Measurements from ENCODE around the gene PDSS1.
"Not testable (repeated sequence)": the region's sequence is repeated elsewhere in the genome, so short reads cannot be mapped to it uniquely, and the experiment has no call there.

Gene PDSS1, protein sequence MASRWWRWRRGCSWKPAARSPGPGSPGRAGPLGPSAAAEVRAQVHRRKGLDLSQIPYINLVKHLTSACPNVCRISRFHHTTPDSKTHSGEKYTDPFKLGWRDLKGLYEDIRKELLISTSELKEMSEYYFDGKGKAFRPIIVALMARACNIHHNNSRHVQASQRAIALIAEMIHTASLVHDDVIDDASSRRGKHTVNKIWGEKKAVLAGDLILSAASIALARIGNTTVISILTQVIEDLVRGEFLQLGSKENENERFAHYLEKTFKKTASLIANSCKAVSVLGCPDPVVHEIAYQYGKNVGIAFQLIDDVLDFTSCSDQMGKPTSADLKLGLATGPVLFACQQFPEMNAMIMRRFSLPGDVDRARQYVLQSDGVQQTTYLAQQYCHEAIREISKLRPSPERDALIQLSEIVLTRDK
- 3.1 to 6.5 reads per million in 2 donors for total RNA-seq

GRCh38 chr10:26697163-26697921 is at the start of gene PDSS1:
PDSS1 (plus strand) TSS chr10:26697701; CDS start chr10:26697712, 11 bp downstream.
- DNase-seq, result peak; percentile 29 to 80 (median 47)

DNA sequence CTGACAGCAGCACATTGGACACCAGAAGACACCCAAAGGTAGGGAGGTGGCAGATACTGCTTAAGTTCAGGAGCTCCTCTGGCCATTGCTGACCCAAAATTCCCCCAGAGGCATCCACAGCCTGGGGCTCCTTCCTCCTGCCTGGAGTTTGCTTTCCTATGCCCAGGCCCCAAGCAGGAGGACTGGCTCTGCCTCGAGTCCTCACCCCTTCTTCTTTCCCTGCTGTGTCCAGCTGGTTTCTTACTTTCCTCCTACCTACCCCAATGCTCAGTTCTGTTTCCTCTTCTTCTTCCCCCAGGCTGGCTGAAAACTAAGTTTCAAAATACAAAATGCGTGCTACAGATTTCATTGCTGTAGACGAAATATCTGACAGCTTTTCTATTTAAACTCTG is 49.3 kb upstream of the PDSS1 start:
- DNase-seq, result not testable (repeated sequence)

- DNase-seq, result no peak
These were observed 47.1 kb upstream of the PDSS1 start for GRCh38 chr10:26650406-26650805.

DNA sequence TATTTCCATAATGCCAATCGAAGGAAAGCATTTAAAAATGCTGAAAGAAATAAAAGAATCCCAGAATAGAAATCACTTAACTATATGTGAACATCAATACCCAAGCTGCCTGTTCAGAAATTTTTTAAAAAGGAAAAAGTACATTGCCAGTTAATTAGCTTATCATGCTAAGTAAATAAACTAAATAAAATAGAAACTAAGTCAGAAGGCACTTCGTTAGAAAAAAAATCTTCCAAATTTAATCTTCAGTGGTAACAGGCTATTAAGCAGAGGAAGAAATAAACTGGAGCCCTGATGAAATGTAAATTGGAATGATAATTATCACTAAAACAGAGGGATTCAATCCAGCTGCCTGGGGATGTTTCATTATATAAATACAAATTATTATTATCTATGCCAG is 46.0 kb upstream of the PDSS1 start:
- DNase-seq, result not testable (repeated sequence)

- DNase-seq, result no peak
These were observed 44.5 kb upstream of the PDSS1 start for GRCh38 chr10:26653004-26653403.

- DNase-seq, result no peak
These were observed 41.8 kb upstream of the PDSS1 start for GRCh38 chr10:26655746-26656145.

GRCh38 chr10:26662864-26663263 is 34.6 kb upstream of the PDSS1 start:
- DNase-seq, result no peak

- no peak for DNase-seq
These were observed 32.1 kb upstream of the PDSS1 start for GRCh38 chr10:26665080-26666048.

DNA sequence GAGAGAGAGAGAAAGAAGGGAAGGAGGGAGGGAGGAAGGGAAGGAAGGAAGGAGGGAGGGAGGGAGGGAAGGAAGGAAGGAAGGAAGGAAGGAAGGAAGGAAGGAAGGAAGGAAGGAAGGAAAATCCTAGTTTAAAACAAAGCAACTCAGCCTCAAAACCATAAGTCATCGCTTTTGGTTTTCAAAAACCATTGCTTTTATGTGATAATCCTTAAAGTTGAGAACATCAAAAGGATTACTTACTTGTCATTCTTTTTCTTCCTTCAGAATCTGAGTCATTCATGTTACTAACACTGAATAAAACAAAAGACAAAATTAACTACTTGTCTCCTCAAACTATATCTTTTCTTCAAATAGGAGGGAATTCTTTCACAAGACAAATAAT is 21.6 kb upstream of the PDSS1 start:
- no peak for DNase-seq

GRCh38 chr10:26679588-26679987 is 17.9 kb upstream of the PDSS1 start:
- no peak for DNase-seq

- no peak for DNase-seq
These were observed 16.4 kb upstream of the PDSS1 start for GRCh38 chr10:26681076-26681475.

DNA sequence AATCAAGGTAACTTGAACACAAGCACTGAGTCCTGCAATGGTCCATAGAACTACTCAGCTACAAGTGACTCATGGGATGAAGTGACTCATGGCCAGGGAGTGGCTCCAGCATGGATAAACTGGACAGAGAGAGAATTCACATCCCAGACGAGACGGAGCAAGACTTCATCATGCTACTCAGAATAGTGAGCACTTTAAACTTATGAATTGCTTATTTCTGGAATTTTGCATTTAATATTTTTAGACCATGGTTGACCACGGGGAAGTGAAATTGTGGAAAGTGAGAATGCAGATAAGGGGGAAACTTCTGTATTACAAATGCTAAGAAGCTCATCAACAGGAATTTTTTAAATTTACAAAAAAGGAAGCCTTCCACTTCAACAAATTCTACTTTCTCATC is 15.5 kb upstream of the PDSS1 start:
- DNase-seq, result not testable (repeated sequence)

DNA sequence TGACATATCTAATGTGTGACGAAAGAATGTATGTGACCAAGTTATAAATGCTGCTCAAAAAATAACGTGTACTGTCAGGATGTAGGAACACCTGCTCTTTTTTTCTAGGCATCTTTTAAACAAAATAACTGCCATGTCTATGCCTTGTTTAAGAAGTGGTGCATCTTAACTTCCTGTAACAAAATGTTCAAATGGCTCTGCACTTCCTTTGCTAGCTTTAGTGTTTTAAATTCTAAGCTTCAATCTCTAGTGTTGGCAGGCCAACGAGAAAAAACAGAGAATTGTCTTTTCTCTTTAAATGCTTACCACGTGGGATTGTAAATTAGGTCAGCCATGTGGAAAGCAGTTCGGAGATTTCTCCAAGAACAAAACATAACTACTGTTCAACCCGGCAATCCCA is 14.6 kb upstream of the PDSS1 start:
- DNase-seq, result peak in 1 of 5 experiments; percentile 3

- peak in 1 of 5 experiments; percentile 54 for DNase-seq
These were observed 12.7 kb upstream of the PDSS1 start for GRCh38 chr10:26684667-26685264.

GRCh38 chr10:26685441-26685840 is 12.1 kb upstream of the PDSS1 start:
- DNase-seq, result no peak

DNA sequence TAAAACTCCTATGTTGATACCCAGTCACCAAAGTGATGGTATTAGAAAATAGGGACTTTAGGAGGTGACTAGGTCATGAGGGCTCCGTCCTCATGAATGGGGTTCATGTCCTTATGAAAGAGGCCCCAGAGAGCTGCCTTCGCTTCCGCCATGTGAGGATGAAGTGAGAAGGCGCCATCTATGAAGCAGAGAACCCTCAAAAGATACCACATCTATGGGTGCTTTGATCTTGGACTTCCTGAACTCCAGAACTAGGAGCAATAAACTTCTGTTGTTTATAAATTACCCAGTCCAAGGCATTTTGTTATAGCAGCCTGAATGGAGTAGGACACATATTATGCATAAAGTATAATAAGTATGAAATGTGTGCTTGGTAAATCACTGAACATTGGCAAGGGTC is 8.1 kb upstream of the PDSS1 start:
- DNase-seq, result no peak

- no peak for DNase-seq
These were observed 6.6 kb upstream of the PDSS1 start for GRCh38 chr10:26690731-26691475.

- not testable (repeated sequence) for DNase-seq
These were observed 3.0 kb upstream of the PDSS1 start for GRCh38 chr10:26694536-26694935.

- DNase-seq, result no peak
These were observed 727 bp upstream of the PDSS1 start for GRCh38 chr10:26696786-26697162.

- no peak for DNase-seq
These were observed 564 bp downstream of the PDSS1 start for GRCh38 chr10:26697922-26698608.

DNA sequence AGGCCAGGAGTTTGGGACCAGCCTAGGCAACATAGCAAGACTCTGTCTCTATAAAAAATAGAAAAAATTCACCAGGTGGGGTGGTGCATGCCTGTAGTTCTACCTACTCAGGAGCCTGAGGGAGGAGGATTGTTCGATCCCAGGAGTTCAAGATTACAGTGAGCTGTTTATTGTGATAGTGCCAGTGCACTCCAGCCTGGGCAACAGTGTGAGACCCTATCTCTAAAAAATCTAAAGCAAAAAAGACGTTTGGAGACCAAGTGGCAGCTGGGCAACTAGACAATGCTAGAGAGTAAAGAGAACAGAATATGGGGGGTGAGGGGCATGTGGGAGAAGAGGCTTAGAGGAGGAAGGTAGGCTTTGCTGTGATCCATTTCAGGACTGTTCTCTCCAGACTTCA is 1.4 kb downstream of the PDSS1 start:
- no peak for DNase-seq

All from T-helper 2 cell (primary cell).